ENCODE data around the gene CLEC14A. TPM values are rescaled to one million over a fixed set of nuclear protein-coding genes. Genes with fewer than 3 reads are reported as not detected.

The CLEC14A gene
- total and polyA plus RNA-seq, 11 donors: 20.6 to 61.7 (median 31.3) TPM

DNA sequence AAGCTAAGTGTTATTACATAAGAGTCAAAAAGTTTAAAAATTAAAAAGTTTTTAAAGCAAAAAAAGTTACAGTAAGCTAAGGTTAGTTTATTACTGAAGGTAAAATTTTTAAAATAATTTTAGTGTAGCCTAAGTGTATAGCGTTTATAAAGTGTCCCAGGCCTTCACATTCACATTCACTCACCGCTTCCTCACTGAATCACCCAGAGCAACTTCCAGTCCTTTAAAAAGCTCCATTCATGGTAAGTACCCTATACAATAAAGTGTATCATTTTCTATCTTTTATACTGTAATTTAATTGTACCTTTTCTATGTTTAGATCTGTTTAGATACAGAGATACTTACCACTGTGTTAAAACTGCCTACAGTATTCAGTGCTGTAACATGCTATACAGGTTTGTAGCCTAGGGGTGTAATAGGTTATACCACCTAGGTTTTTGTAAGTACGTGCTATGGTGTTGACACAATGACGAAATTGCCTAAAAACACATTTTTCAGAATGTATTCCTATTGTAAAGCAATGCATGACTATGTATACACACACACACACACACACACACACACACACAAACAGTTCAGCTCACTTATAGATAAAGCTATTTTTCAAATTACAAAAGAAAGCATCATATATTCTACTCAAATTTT lies 3.7 kb downstream of the CLEC14A start:
- H3K27me3 ChIP-seq: peaks cover 0 to 33% (median 5%) of the 10 kb centered on the region in 9 donors
- intact Hi-C loops (cut with DNase I): loop anchor here in 2 of 10 donors (5.0 to 10.0 kb wide), 2 partner anchors 40 to 113 kb away; no protein-coding TSS in a partner anchor
- ATAC-seq (no peak), DNase-seq (no peak)
- WGBS, 4 donors: 50 to 68% (median 62%) methylated on average over 4 of the region's 4 CpGs
- H3K4me3 ChIP-seq: peak overlapping the region; percentile 9 to 82 (median 73)
- no peak for TF ChIP-seq POLR2A (IDR thresholded peaks at IDR 0.05)
- TF ChIP-seq, protein P1, sequence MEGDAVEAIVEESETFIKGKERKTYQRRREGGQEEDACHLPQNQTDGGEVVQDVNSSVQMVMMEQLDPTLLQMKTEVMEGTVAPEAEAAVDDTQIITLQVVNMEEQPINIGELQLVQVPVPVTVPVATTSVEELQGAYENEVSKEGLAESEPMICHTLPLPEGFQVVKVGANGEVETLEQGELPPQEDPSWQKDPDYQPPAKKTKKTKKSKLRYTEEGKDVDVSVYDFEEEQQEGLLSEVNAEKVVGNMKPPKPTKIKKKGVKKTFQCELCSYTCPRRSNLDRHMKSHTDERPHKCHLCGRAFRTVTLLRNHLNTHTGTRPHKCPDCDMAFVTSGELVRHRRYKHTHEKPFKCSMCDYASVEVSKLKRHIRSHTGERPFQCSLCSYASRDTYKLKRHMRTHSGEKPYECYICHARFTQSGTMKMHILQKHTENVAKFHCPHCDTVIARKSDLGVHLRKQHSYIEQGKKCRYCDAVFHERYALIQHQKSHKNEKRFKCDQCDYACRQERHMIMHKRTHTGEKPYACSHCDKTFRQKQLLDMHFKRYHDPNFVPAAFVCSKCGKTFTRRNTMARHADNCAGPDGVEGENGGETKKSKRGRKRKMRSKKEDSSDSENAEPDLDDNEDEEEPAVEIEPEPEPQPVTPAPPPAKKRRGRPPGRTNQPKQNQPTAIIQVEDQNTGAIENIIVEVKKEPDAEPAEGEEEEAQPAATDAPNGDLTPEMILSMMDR (IDR thresholded peaks at IDR 0.05): no peak
- no peaks in the 10 kb centered on the region for H3K9me3 ChIP-seq
- H3K27ac ChIP-seq: peak overlapping the region in 11 of 12 donors; percentile 2 to 98 (median 92)
- peaks cover 0 to 23% (median 5%) of the 10 kb centered on the region in 12 donors for H3K4me1 ChIP-seq
- peaks cover 0 to 3% (median 0%) of the 10 kb centered on the region in 9 donors for H3K36me3 ChIP-seq

DNA sequence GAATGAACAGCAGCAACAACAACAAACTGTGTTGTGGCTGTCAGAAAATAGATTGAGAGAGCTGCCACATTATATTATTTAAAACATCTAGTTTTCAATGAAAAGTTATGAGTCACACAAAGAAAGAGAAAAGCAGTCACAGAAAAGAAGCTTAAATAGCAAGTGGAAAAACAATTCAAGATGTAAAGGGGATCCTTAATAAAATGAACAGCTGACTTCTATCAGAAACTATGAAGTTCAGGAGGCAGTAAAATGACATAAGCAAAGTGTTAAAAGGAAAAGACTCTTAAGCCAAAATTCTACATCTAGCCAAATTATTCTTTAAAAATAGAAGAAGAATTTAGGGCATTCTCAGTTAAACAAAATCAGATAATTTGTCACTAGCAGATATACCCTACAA lies 5.6 kb downstream of the CLEC14A start:
- DNase-seq (no peak), ATAC-seq (no peak)
- peaks cover 0 to 17% (median 3%) of the 10 kb centered on the region in 9 donors for H3K27me3 ChIP-seq
- intact Hi-C loops (cut with DNase I): loop anchor here in 2 of 10 donors (5.0 to 10.0 kb wide), 2 partner anchors 38 to 114 kb away; no protein-coding TSS in a partner anchor
- no peak for TF ChIP-seq POLR2A (IDR thresholded peaks at IDR 0.05)
- TF ChIP-seq, protein P1 (IDR thresholded peaks at IDR 0.05): no peak
- peak overlapping the region in 6 of 12 donors; percentile 10 to 98 (median 94) for H3K27ac ChIP-seq
- H3K4me3 ChIP-seq: peak overlapping the region in 11 of 12 donors; percentile 20 to 82 (median 73)
- no peaks in the 10 kb centered on the region for H3K9me3 ChIP-seq
- peaks cover 0 to 3% (median 0%) of the 10 kb centered on the region in 9 donors for H3K36me3 ChIP-seq
- peaks cover 0 to 17% (median 0%) of the 10 kb centered on the region in 12 donors for H3K4me1 ChIP-seq

DNA sequence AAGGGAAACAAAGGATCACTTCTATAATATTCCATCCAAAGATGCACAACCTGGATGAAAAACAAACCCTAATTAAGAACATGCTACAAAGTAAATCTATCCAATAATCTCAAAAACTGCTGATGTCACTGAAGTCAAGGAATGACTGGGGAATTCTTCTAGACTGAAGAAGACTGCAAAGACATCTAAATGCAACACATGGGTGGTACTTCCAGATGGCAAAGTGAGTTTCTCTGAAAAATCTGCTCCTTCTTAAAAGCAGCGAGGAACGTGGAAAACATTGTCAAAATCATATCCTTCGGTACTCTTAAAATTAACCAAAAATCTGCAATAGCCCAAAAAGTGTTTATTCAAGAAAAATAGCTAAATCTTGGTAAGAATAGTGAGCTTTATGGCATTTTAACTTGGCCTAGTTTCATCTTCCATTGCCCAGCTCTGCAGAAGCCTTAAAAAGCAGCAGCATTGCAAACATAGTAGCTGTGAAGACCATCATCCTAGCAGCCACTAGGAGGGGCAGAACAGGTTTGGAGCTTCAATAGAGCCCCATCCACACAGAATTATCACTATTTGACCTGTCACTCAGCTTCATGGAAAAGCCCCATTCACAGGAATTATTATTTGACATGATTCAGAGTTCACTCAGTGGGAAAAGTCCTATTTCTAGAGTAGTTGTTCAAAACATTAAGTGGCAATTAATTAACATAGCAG lies 7.4 kb downstream of the CLEC14A start:
- TF ChIP-seq, protein P1 (IDR thresholded peaks at IDR 0.05): peak in 7 of 12 donors; percentile 8 to 35 (median 17)
- no peak for TF ChIP-seq POLR2A (IDR thresholded peaks at IDR 0.05)
- H3K27me3 ChIP-seq: peaks cover 0 to 3% (median 0%) of the 10 kb centered on the region in 9 donors
- peaks cover 0 to 17% (median 0%) of the 10 kb centered on the region in 12 donors for H3K4me1 ChIP-seq
- DNase-seq: no peak
- peak in 1 of 4 donors; percentile 39 for ATAC-seq
- H3K27ac ChIP-seq: no peak overlapping the region
- no peaks in the 10 kb centered on the region for H3K36me3 ChIP-seq
- H3K4me3 ChIP-seq: peak overlapping the region in 6 of 12 donors; percentile 69 to 79 (median 73)
- intact Hi-C loops (cut with DNase I): loop anchor here in 1 of 10 donors (5.0 kb wide), 1 partner anchor 119 kb away; no protein-coding TSS in a partner anchor
- WGBS, 4 donors: 90 to 95% (median 94%) methylated on average over 3 of the region's 3 CpGs
- H3K9me3 ChIP-seq: no peaks in the 10 kb centered on the region

DNA sequence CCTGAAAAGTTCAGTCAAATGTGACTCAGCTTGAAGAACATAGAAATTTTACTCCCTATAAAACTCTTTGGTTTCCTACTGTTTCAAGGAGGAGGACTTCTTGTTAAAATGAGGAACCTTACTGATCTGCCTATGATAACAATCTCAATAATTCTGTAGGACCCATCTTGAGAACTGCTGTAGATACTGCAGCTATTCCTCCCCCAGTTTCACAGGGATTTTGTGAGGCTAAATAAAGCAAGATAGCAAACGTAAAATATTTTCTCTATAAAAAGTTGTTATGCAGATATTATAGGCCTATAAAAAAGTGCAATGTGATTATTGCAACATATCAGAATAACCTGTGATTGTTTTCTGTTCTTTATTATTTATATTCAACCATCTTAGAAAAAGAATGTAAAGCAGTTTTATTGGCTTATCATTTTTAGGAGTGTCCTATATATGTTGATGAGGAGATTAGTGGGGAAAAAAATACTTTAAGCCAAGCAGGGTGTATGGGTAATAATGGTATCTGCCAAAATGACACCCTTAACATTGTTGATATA lies 12.1 kb downstream of the CLEC14A start:
- no peak for ATAC-seq
- no peaks in the 10 kb centered on the region for H3K27me3 ChIP-seq
- no peaks in the 10 kb centered on the region for H3K36me3 ChIP-seq
- TF ChIP-seq, protein P1 (IDR thresholded peaks at IDR 0.05): no peak
- no peak for TF ChIP-seq POLR2A (IDR thresholded peaks at IDR 0.05)
- 48 to 58% (median 54%) methylated on average over 1 of the region's 1 CpG for WGBS, 4 donors
- H3K4me3 ChIP-seq: no peak overlapping the region
- H3K4me1 ChIP-seq: peaks cover 0 to 9% (median 0%) of the 10 kb centered on the region in 12 donors
- intact Hi-C loops (cut with DNase I): no loop called here
- H3K27ac ChIP-seq: no peak overlapping the region
- H3K9me3 ChIP-seq: no peaks in the 10 kb centered on the region
- no peak for DNase-seq

All from heart left ventricle (tissue), 16 donors.